Measurements from ENCODE around the gene CLK1. TPM values are rescaled to one million over a fixed set of nuclear protein-coding genes. Genes with fewer than 3 reads are reported as not detected.

Gene CLK1
- total and polyA plus RNA-seq, 2 donors (not counting 3 experiments of a cell fraction or from before 2014, with no cell fraction given), result 61.4 to 92.4 TPM

DNA sequence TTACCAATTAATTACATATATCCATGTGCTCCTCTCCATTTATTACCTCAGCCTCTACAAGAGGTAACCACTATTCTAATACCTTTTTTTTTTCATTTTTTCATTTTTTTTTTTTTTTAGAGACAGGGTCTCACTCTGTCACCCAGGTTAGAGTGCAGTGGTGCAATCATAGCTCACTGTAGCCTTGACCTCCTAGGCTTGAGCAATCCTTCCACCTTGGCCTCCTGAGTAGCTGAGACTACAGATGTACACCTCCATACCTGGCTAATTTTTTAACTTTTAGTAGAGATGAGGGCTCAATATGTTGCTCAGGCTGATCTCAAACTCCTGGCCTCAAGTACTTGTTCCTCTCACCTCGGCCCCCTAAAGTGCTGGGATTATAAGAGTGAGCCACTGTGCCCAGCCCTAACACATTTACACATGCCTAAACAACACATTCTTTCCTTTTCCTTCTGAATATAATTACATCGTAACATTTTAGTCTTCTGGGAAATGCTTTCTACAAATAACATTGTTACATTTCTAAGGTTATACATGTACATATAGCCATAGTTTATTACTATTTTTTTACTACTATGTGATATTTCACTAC lies 13.9 kb upstream of the CLK1 start:
- POLR2A ChIA-PET, result no interaction called here
- intact Hi-C loops (cut with micrococcal nuclease), result no loop called here

More for the DNA sequence above, 13.9 kb upstream of the CLK1 start:
- DNase-seq (ENCODE audit: low read depth, low spot score) (no peak), FAIRE-seq (no peak)
- TF ChIP-seq, protein P1, sequence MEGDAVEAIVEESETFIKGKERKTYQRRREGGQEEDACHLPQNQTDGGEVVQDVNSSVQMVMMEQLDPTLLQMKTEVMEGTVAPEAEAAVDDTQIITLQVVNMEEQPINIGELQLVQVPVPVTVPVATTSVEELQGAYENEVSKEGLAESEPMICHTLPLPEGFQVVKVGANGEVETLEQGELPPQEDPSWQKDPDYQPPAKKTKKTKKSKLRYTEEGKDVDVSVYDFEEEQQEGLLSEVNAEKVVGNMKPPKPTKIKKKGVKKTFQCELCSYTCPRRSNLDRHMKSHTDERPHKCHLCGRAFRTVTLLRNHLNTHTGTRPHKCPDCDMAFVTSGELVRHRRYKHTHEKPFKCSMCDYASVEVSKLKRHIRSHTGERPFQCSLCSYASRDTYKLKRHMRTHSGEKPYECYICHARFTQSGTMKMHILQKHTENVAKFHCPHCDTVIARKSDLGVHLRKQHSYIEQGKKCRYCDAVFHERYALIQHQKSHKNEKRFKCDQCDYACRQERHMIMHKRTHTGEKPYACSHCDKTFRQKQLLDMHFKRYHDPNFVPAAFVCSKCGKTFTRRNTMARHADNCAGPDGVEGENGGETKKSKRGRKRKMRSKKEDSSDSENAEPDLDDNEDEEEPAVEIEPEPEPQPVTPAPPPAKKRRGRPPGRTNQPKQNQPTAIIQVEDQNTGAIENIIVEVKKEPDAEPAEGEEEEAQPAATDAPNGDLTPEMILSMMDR (IDR thresholded peaks at IDR 0.05; ENCODE audit: extremely low read depth in 1 of 2, insufficient read depth in 1 of 2, low read depth in 1 of 2, low read length in 2 of 2), result no peak
- TF ChIP-seq MAX (IDR thresholded peaks at IDR 0.05; ENCODE audit: insufficient read depth, insufficient read length), result no peak
- TF ChIP-seq FOS (IDR thresholded peaks at IDR 0.05; ENCODE audit: borderline replicate concordance, insufficient read depth, low read length), result no peak
- no peak for TF ChIP-seq GATA2 (IDR thresholded peaks at IDR 0.05; ENCODE audit: insufficient read depth, insufficient read length, low read depth, low read length)
- TF ChIP-seq EZH2 (IDR thresholded peaks at IDR 0.05; ENCODE audit: borderline replicate concordance, low read depth, low read length, severe bottlenecking), result no peak
- no peaks in the 10 kb centered on the region for H3K27me3 ChIP-seq (ENCODE audit: control insufficient read depth in 2 of 2, insufficient read depth in 2 of 2, low read length in 2 of 2)
- H2AFZ ChIP-seq (ENCODE audit: low read depth, low read length), result no peak overlapping the region
- no TSS peak for BruUV-seq (replicated peaks)
- H3K4me1 ChIP-seq (ENCODE audit: control insufficient read depth, extremely low read depth, insufficient read depth, low read length), result no peaks in the 10 kb centered on the region
- CTCF ChIA-PET, result no interaction called here
- no peak overlapping the region for H3K4me2 ChIP-seq (ENCODE audit: insufficient read depth, low read length)
- H3K9ac ChIP-seq (replicated peaks; ENCODE audit: extremely low read depth, insufficient read depth, low read length), result no peak overlapping the region
- H3K79me2 ChIP-seq (ENCODE audit: control insufficient read depth, insufficient read depth, low read length), result no peaks in the 10 kb centered on the region
- no peak overlapping the region for H3K4me3 ChIP-seq (replicated peaks in 1 of 3; ENCODE audit: insufficient read depth in 1 of 3, low read depth in 1 of 3, low read length in 3 of 3)
- H3K36me3 ChIP-seq (ENCODE audit: control insufficient read depth in 2 of 2, extremely low read depth in 1 of 2, insufficient read depth in 2 of 2, low read length in 2 of 2), result peaks cover 2 to 4% of the 10 kb centered on the region in 2 experiments
- H3K27ac ChIP-seq (ENCODE audit: insufficient read depth, low read depth, low read length), result no peak overlapping the region
- no peaks in the 10 kb centered on the region for H3K9me3 ChIP-seq (replicated peaks; ENCODE audit: control insufficient read depth, insufficient read depth, low read length)
- no peaks in the 10 kb centered on the region for H3K9me1 ChIP-seq (replicated peaks; ENCODE audit: control insufficient read depth, extremely low read depth, insufficient read depth, low read length)
- no peaks in the 10 kb centered on the region for H4K20me1 ChIP-seq (replicated peaks; ENCODE audit: control insufficient read depth, extremely low read depth, insufficient read depth, low read length)
- dilution Hi-C loops (cut with MboI; ENCODE audit: extremely low pct_ligation_motif_present, low sequenced_read_pairs), result no loop called here

Measured in endothelial cell of umbilical vein (primary cell).